Osteoblast (primary cell): ENCODE measurements around the gene SLC38A10. TPM values are rescaled to one million over a fixed set of nuclear protein-coding genes. Genes with fewer than 3 reads are reported as not detected.

Experiments used
- DNase-seq: peaks from one replicate; pipeline ENCODE4 v3.0.0; 2011; ENCODE audit warnings: low spot score, mixed read lengths; ENCODE audit not compliant: insufficient read length; ENCODE audit errors: missing footprints
- H2AFZ ChIP-seq: 2 replicates; pipeline ENCODE4 v1.6.0; 2011; ENCODE audit warnings: mild to moderate bottlenecking, low read length
- H3K27ac ChIP-seq: 2 replicates; pipeline ENCODE4 v1.5.1; 2011; ENCODE audit warnings: mild to moderate bottlenecking, low read depth, low read length, moderate library complexity
- H3K27me3 ChIP-seq: 2 replicates; pipeline ENCODE4 v1.6.0; 2012; ENCODE audit warnings: mild to moderate bottlenecking, control low read depth, inconsistent platforms, low read length, moderate library complexity; ENCODE audit not compliant: insufficient read depth
- H3K36me3 ChIP-seq: 2 replicates; pipeline ENCODE4 v1.5.1; 2011; ENCODE audit warnings: mild to moderate bottlenecking, low read length, control low read depth, moderate library complexity; ENCODE audit not compliant: insufficient read depth
- H3K4me1 ChIP-seq: 2 replicates; pipeline ENCODE4 v1.5.1; 2011; ENCODE audit warnings: mild to moderate bottlenecking, low read length, control low read depth, moderate library complexity; ENCODE audit not compliant: insufficient read depth
- H3K4me2 ChIP-seq: 2 replicates; pipeline ENCODE4 v1.6.0; 2011; ENCODE audit warnings: mild to moderate bottlenecking, low read length; ENCODE audit not compliant: insufficient read depth
- H3K4me3 ChIP-seq: fragments of 200-600 bp; sonication (generic); 3 replicates; pipeline ENCODE4 v1.5.1; 2012; ENCODE audit warnings: mild to moderate bottlenecking, low read length, inconsistent platforms; ENCODE audit not compliant: insufficient read depth
- H3K79me2 ChIP-seq: 2 replicates; pipeline ENCODE4 v1.6.0; 2012; ENCODE audit warnings: mild to moderate bottlenecking, low read length, control low read depth, inconsistent platforms; ENCODE audit not compliant: insufficient read depth
- H3K9me3 ChIP-seq: 2 replicates; pipeline ENCODE4 v1.5.1; 2011; ENCODE audit warnings: low read depth, low read length, control low read depth
- H4K20me1 ChIP-seq: 2 replicates; pipeline ENCODE4 v1.6.0; 2012; ENCODE audit warnings: mild to moderate bottlenecking, low read length, control low read depth; ENCODE audit not compliant: insufficient read depth
- total RNA-seq: library from RNA; depleted of rRNA; stranded (reverse); fragments of >200 nt; gene quantifications from 2 replicates; pipeline ENCODE4 v1.2.3, GENCODE V29; 2012
- TF ChIP-seq, protein P1 (sequence below): IDR thresholded peaks from 2 replicates; pipeline ENCODE4 v1.5.1; 2011; ENCODE audit warnings: mild to moderate bottlenecking, low read depth, low read length, moderate library complexity; ENCODE audit errors: extremely low read depth

SLC38A10 gene
- total RNA-seq, 1 donor: 92.6 TPM

DNA sequence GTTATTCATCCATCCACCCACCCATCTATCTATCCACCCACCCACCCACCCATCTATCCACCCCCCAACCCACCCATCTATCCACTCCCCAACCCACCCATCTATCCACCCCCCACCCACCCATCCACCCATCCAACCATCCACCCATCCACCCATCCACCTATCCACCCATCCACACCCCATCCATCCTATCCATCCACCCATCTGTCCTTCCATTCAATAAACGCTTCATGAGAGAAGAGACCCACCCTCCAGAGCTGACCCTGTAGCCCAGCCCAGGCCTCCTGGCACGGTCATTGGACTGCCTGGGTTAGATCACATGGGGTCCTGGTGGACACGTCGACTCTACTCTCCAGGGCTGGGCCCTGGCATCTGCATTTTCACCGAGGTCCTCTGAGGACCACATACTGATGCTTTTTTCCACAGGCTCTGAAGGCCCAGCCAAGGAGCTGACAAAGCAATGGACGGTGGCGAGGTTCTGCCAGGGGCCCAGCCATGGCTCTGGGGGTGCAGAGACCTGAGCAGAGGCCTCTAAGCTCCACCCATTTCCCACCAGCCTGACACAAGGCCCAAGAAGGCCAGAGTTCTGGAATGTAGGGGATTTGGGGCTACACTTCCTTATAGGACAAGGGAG is 41.3 kb upstream of the SLC38A10 start:
- Histone ChIP-seq H3K36me3 (no peaks in the 10 kb centered on the region), H3K27me3 (peaks cover 17% of the 10 kb centered on the region), H3K79me2 (peaks cover 31% of the 10 kb centered on the region), H3K4me3 (no peak overlapping the region), H3K4me1 (no peaks in the 10 kb centered on the region), H3K27ac (no peak overlapping the region), H2AFZ (no peak overlapping the region), H3K9me3 (no peaks in the 10 kb centered on the region), H4K20me1 (peaks cover 14% of the 10 kb centered on the region), H3K4me2 (no peak overlapping the region)
- TF ChIP-seq, protein P1, sequence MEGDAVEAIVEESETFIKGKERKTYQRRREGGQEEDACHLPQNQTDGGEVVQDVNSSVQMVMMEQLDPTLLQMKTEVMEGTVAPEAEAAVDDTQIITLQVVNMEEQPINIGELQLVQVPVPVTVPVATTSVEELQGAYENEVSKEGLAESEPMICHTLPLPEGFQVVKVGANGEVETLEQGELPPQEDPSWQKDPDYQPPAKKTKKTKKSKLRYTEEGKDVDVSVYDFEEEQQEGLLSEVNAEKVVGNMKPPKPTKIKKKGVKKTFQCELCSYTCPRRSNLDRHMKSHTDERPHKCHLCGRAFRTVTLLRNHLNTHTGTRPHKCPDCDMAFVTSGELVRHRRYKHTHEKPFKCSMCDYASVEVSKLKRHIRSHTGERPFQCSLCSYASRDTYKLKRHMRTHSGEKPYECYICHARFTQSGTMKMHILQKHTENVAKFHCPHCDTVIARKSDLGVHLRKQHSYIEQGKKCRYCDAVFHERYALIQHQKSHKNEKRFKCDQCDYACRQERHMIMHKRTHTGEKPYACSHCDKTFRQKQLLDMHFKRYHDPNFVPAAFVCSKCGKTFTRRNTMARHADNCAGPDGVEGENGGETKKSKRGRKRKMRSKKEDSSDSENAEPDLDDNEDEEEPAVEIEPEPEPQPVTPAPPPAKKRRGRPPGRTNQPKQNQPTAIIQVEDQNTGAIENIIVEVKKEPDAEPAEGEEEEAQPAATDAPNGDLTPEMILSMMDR: no peak
- DNase-seq: no peak

DNA sequence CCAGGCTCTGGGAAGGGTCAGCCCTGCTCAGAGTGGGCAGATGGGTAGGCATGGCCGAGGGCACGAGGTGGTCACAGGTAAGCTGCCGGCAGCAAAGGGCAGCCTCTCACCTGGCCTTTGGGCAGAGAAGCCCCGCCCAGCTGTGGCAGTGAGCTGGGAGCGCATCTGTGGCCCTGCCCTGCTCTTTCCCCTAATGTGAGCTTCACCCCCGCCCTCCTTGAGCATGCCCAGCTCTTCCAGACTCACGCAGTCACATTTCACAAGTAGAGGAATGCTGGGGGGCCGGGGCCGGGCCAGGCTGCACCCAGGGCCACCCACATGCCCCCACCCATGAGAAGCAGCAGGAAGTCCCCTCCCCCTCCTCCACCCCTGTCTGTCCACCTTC is 40.7 kb upstream of the SLC38A10 start:
- Histone ChIP-seq H4K20me1 (peaks cover 14% of the 10 kb centered on the region), H3K4me2 (no peak overlapping the region), H2AFZ (no peak overlapping the region), H3K79me2 (peaks cover 24% of the 10 kb centered on the region), H3K4me1 (no peaks in the 10 kb centered on the region), H3K36me3 (no peaks in the 10 kb centered on the region), H3K9me3 (no peaks in the 10 kb centered on the region), H3K27ac (no peak overlapping the region), H3K4me3 (no peak overlapping the region), H3K27me3 (peaks cover 17% of the 10 kb centered on the region)
- TF ChIP-seq, protein P1: no peak
- no peak for DNase-seq

DNA sequence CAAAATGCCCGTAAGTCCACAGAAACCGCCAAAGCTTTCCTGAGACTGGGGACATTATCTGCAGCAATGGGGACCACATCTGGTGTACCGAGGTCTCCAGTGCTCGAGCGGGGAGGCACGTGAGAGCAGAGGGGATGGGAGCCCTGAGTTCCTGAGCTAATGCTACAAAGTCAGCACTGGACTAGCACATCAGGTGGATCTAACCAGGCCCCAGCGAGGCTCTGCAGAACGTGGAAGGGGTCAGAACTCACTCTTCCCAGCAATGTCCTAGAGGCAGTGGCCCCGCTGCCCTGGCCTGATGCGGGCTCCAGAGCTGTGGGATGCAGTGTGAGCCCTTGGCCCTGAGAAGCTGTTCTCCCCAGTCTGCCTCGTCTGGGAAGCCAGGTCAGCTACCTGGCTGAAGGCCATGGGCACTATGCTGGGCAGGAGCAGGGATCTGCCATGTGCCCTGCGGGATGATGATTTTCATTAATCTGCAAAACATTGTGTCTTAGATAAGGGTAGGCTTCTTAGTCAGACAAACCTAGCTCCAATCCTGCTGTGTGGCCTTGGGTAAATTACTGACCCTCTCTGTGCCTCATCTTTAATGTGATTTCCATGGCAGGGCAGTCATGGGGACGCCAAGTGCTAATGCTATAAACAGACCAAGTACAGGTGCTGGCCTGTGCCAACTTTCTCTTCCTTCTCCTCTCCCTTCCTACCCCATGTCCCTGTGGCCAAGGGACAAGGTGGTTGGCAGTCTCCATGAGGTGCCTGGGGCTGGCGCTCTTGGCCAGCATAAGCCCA is 40.1 kb upstream of the SLC38A10 start:
- TF ChIP-seq, protein P1: no peak

DNA sequence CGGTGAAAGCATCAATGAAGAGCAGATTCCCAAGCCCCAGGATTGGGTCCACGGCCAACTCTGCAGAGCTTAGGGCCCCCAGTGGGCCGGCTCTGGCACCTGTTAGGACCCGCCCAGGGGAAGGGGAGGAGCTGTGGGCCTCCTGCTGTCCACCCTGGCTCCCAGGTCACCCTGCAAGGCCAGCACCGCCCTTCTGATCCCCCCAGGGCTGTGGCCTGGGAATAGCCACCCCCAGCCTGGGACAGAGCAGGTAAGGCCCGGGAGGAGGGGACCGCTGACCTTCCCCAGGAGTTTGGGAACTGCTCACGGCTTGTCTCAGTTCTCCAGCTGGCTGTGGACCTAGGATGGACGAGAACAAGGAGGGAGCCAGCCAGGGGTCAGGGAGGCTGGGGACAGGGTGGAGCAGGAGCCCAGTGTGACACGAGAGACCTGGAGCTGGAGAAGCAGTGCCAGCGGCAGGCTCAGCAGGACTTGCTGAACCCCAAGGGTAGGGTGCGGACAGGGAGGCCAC is 39.3 kb upstream of the SLC38A10 start:
- H3K4me3 ChIP-seq: no peak overlapping the region
- H2AFZ ChIP-seq: no peak overlapping the region
- H3K4me2 ChIP-seq: no peak overlapping the region
- no peaks in the 10 kb centered on the region for H3K36me3 ChIP-seq
- peaks cover 4% of the 10 kb centered on the region for H3K4me1 ChIP-seq
- TF ChIP-seq, protein P1: no peak
- peaks cover 11% of the 10 kb centered on the region for H4K20me1 ChIP-seq
- peaks cover 13% of the 10 kb centered on the region for H3K79me2 ChIP-seq
- H3K27ac ChIP-seq: no peak overlapping the region
- DNase-seq: no peak
- H3K9me3 ChIP-seq: no peaks in the 10 kb centered on the region
- H3K27me3 ChIP-seq: peaks cover 21% of the 10 kb centered on the region

More for the DNA sequence above, 40.1 kb upstream of the SLC38A10 start:
- Histone ChIP-seq H2AFZ (no peak overlapping the region), H3K9me3 (no peaks in the 10 kb centered on the region), H3K79me2 (peaks cover 20% of the 10 kb centered on the region), H3K36me3 (no peaks in the 10 kb centered on the region), H3K4me1 (no peaks in the 10 kb centered on the region), H3K27ac (no peak overlapping the region), H3K4me3 (no peak overlapping the region), H4K20me1 (peaks cover 14% of the 10 kb centered on the region), H3K27me3 (peaks cover 20% of the 10 kb centered on the region), H3K4me2 (no peak overlapping the region)
- DNase-seq: no peak
